Endothelial cell (in vitro differentiated cells): ENCODE measurements around the gene CDH24. TPM values are rescaled to one million over a fixed set of nuclear protein-coding genes. Genes with fewer than 3 reads are reported as not detected.

ENCODE experiments used
- DNase-seq: peaks from one replicate; pipeline ENCODE4 v3.0.0; 2021; ENCODE audit warnings: low spot score
- H3K27ac Mint-ChIP-seq: one replicate; pipeline ENCODE4 v1.8.0; 2021; ENCODE audit warnings: mixed read lengths, inconsistent platforms; ENCODE audit not compliant: unreplicated experiment
- H3K27me3 Mint-ChIP-seq: one replicate; pipeline ENCODE4 v1.8.0; 2021; ENCODE audit warnings: mild to moderate bottlenecking, moderate library complexity, mixed read lengths, inconsistent platforms; ENCODE audit not compliant: unreplicated experiment
- H3K36me3 Mint-ChIP-seq: one replicate; pipeline ENCODE4 v1.8.0; 2021; ENCODE audit warnings: mild to moderate bottlenecking, low read depth, mixed read lengths, inconsistent platforms; ENCODE audit not compliant: unreplicated experiment
- H3K4me1 Mint-ChIP-seq: one replicate; pipeline ENCODE4 v1.8.0; 2021; ENCODE audit warnings: mild to moderate bottlenecking, mixed read lengths, inconsistent platforms; ENCODE audit not compliant: unreplicated experiment
- H3K4me3 Mint-ChIP-seq: one replicate; pipeline ENCODE4 v1.8.0; 2021; ENCODE audit warnings: mild to moderate bottlenecking, mixed read lengths, inconsistent platforms; ENCODE audit not compliant: unreplicated experiment
- H3K9me3 Mint-ChIP-seq: one replicate; pipeline ENCODE4 v1.8.0; 2021; ENCODE audit warnings: mixed read lengths, inconsistent platforms; ENCODE audit not compliant: unreplicated experiment
- CTCF ChIP-seq: fragments of 200-600 bp; sonication (generic); IDR thresholded peaks from one replicate; pipeline ENCODE4 v1.5.0; 2021; ENCODE audit warnings: antibody characterized with exemption; ENCODE audit not compliant: unreplicated experiment
- total RNA-seq: library from RNA; stranded (reverse); fragmentation: NEBNext Ultra II Directional; extraction: Animal tissue kit (Norgen Biotek cat#: 25700); gene quantifications from one replicate; pipeline ENCODE4 v1.2.1, GENCODE V29; 2021; ENCODE audit not compliant: unreplicated experiment

CDH24 gene
- total RNA-seq, 1 donor from 2014 or later: 13.6 TPM

GRCh38 chr14:23093991-23094665, 36.8 kb upstream of the CDH24 start:
- peaks cover 31% of the 10 kb centered on the region for H3K36me3 Mint-ChIP-seq
- no peaks in the 10 kb centered on the region for H3K9me3 Mint-ChIP-seq
- no peak for TF ChIP-seq CTCF
- peak; percentile 70 for DNase-seq
- peaks cover 2% of the 10 kb centered on the region for H3K27me3 Mint-ChIP-seq
- no peak overlapping the region for H3K4me3 Mint-ChIP-seq
- H3K4me1 Mint-ChIP-seq: peaks cover 36% of the 10 kb centered on the region
- H3K27ac Mint-ChIP-seq: no peak overlapping the region

- Mint-ChIP-seq H3K36me3 (peaks cover 26% of the 10 kb centered on the region), H3K9me3 (no peaks in the 10 kb centered on the region), H3K4me1 (peaks cover 35% of the 10 kb centered on the region), H3K27ac (no peak overlapping the region), H3K27me3 (peaks cover 1% of the 10 kb centered on the region), H3K4me3 (peak overlapping the region; percentile 47)
- TF ChIP-seq CTCF: no peak
- no peak for DNase-seq
These were observed 36.2 kb upstream of the CDH24 start for GRCh38 chr14:23093526-23093925.

- peaks cover 1% of the 10 kb centered on the region for H3K27me3 Mint-ChIP-seq
- peak overlapping the region; percentile 47 for H3K4me3 Mint-ChIP-seq
- no peaks in the 10 kb centered on the region for H3K9me3 Mint-ChIP-seq
- DNase-seq: no peak
- H3K27ac Mint-ChIP-seq: peak overlapping the region; percentile 3
- H3K36me3 Mint-ChIP-seq: peaks cover 26% of the 10 kb centered on the region
- no peak for TF ChIP-seq CTCF
- H3K4me1 Mint-ChIP-seq: peaks cover 35% of the 10 kb centered on the region
These were observed 35.8 kb upstream of the CDH24 start for GRCh38 chr14:23093104-23093503.

GRCh38 chr14:23091294-23092225, 34.2 kb upstream of the CDH24 start:
- Mint-ChIP-seq H3K9me3 (no peaks in the 10 kb centered on the region), H3K27ac (peak overlapping the region; percentile 3), H3K4me1 (peaks cover 23% of the 10 kb centered on the region), H3K27me3 (peaks cover 1% of the 10 kb centered on the region), H3K4me3 (peak overlapping the region; percentile 7), H3K36me3 (peaks cover 30% of the 10 kb centered on the region)
- no peak for TF ChIP-seq CTCF
- DNase-seq: no peak

- no peaks in the 10 kb centered on the region for H3K9me3 Mint-ChIP-seq
- peaks cover 31% of the 10 kb centered on the region for H3K36me3 Mint-ChIP-seq
- H3K4me1 Mint-ChIP-seq: peaks cover 18% of the 10 kb centered on the region
- peak overlapping the region; percentile 83 for H3K27ac Mint-ChIP-seq
- no peak for TF ChIP-seq CTCF
- H3K4me3 Mint-ChIP-seq: peak overlapping the region; percentile 6
- H3K27me3 Mint-ChIP-seq: no peaks in the 10 kb centered on the region
- no peak for DNase-seq
These were observed 32.9 kb upstream of the CDH24 start for GRCh38 chr14:23090254-23090636.
